ENCODE results near the gene TRIP10. TPM values are rescaled to one million over a fixed set of nuclear protein-coding genes. Genes with fewer than 3 reads are reported as not detected.

TRIP10 gene
- polyA plus RNA-seq, 1 donor (not counting 4 experiments of a cell fraction or from before 2014, with no cell fraction given) = 34.8 TPM

DNA sequence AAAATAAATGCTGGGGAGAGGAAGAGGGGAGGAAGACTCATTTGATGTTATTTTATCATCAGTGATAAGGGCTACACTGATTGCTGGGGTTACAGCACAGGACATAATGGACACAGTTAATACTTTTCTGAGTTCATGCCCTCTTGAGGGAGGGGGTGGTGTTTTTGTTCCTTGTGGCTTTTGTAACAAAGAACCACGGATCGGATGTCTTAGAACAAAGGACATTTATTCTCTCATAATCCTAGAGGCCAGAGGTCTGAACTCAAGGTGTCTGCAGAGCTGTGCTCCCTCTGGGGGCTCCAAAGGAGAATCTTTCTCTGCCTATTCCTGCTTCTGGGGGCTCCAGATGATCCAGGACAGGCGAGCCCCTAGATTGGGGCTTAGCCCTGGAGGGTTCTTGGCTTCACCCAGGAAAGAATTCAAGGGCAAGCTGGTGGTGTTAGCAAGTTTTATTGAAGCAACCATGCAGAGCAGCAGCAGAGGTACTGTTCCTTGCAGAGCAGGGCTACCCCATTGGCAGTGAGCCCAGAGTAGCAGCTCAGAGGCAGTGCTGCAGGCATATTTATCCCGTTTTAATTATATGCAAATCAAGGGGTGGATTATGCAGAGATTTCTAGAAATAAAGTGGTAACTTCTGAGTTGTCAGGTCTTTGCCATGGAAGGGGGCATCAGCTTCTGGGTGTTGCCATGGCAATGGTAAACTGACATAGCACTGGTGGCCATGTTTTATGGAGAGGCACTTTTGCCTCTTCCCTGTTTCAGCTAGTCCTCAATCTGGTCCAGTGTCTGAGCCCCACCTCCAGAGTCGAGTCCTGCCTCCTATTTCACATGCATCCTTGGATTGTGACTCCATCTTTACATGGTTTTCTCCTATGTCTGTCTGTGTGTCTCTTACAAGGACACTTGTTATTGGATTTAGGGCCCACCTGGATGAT is 51.0 kb downstream of the TRIP10 start:
- no peaks in the 10 kb centered on the region for H3K27me3 ChIP-seq (ENCODE audit: control insufficient read depth, extremely low read depth, insufficient read depth, low read length)
- dilution Hi-C loops (cut with MboI; ENCODE audit: extremely low pct_ligation_motif_present, low sequenced_read_pairs) = no loop called here

DNA sequence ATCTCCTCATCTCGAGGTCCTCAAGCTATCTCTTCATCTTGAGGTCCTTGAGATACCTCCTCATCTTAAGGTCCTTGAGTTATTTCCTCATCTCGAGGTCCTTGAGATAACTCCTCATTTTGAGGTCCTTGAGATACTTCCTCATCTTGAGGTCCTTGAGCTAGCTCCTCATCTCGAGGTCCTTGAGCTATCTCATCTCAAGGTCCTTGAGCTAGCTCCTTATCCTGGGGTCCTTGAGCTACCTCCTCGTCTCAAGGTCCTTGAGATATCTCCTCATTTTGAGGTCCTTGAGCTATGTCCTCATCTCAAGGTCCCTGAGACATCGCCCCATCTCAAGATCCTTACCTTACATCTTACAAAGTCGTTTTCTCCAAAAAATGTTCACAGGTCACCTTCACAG is 51.8 kb downstream of the TRIP10 start:
- H3K27me3 ChIP-seq (ENCODE audit: control insufficient read depth, extremely low read depth, insufficient read depth, low read length) = no peaks in the 10 kb centered on the region
- no peaks in the 10 kb centered on the region for H3K4me1 ChIP-seq (ENCODE audit: control insufficient read depth, extremely low read depth, insufficient read depth, low read length)
- no peak overlapping the region for H3K27ac ChIP-seq (ENCODE audit: control insufficient read depth, insufficient read depth, low read length)
- no peaks in the 10 kb centered on the region for H3K9me1 ChIP-seq (ENCODE audit: control insufficient read depth, extremely low read depth, insufficient read depth, low read length)
- no peak overlapping the region for H2AFZ ChIP-seq (ENCODE audit: control insufficient read depth, low read length)
- no peak for DNase-seq (ENCODE audit: low read depth, low spot score)
- no peaks in the 10 kb centered on the region for H4K20me1 ChIP-seq (ENCODE audit: control insufficient read depth, extremely low read depth, insufficient read depth, low read length)
- no peak overlapping the region for H3K9ac ChIP-seq (ENCODE audit: control insufficient read depth, extremely low read depth, insufficient read depth, low read length)
- no peak for TF ChIP-seq EZH2 (IDR thresholded peaks at IDR 0.05; ENCODE audit: low read length)
- TF ChIP-seq, protein P1, sequence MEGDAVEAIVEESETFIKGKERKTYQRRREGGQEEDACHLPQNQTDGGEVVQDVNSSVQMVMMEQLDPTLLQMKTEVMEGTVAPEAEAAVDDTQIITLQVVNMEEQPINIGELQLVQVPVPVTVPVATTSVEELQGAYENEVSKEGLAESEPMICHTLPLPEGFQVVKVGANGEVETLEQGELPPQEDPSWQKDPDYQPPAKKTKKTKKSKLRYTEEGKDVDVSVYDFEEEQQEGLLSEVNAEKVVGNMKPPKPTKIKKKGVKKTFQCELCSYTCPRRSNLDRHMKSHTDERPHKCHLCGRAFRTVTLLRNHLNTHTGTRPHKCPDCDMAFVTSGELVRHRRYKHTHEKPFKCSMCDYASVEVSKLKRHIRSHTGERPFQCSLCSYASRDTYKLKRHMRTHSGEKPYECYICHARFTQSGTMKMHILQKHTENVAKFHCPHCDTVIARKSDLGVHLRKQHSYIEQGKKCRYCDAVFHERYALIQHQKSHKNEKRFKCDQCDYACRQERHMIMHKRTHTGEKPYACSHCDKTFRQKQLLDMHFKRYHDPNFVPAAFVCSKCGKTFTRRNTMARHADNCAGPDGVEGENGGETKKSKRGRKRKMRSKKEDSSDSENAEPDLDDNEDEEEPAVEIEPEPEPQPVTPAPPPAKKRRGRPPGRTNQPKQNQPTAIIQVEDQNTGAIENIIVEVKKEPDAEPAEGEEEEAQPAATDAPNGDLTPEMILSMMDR (optimal IDR thresholded peaks at IDR 0.05 in 1 of 3, IDR thresholded peaks at IDR 0.05 in 1 of 3, conservative IDR thresholded peaks at IDR 0.05 in 1 of 3; ENCODE audit: extremely low read depth in 1 of 3, insufficient read depth in 2 of 3, low read length in 3 of 3) = no peak
- FAIRE-seq = no peak
- H3K9me3 ChIP-seq (ENCODE audit: control insufficient read depth, low read depth, low read length) = no peaks in the 10 kb centered on the region
- H3K79me2 ChIP-seq (ENCODE audit: control insufficient read depth, insufficient read depth, low read length) = no peaks in the 10 kb centered on the region
- H3K4me3 ChIP-seq (ENCODE audit: control insufficient read depth in 2 of 3, extremely low read depth in 1 of 3, insufficient read depth in 2 of 3, low read depth in 1 of 3, low read length in 3 of 3) = no peak overlapping the region
- no peaks in the 10 kb centered on the region for H3K36me3 ChIP-seq (ENCODE audit: control insufficient read depth in 2 of 2, extremely low read depth in 1 of 2, insufficient read depth in 2 of 2, low read length in 2 of 2)
- dilution Hi-C loops (cut with MboI; ENCODE audit: extremely low pct_ligation_motif_present, low sequenced_read_pairs) = no loop called here
- H3K4me2 ChIP-seq (ENCODE audit: control insufficient read depth, extremely low read depth, insufficient read depth, low read depth, low read length) = no peak overlapping the region

More for the DNA sequence above, 51.0 kb downstream of the TRIP10 start:
- Histone ChIP-seq H3K79me2 (ENCODE audit: control insufficient read depth, insufficient read depth, low read length) (no peaks in the 10 kb centered on the region), H3K4me1 (ENCODE audit: control insufficient read depth, extremely low read depth, insufficient read depth, low read length) (no peaks in the 10 kb centered on the region), H3K36me3 (ENCODE audit: control insufficient read depth in 2 of 2, extremely low read depth in 1 of 2, insufficient read depth in 2 of 2, low read length in 2 of 2) (no peaks in the 10 kb centered on the region), H3K9ac (ENCODE audit: control insufficient read depth, extremely low read depth, insufficient read depth, low read length) (no peak overlapping the region), H4K20me1 (ENCODE audit: control insufficient read depth, extremely low read depth, insufficient read depth, low read length) (no peaks in the 10 kb centered on the region), H3K27ac (ENCODE audit: control insufficient read depth, insufficient read depth, low read length) (no peak overlapping the region), H2AFZ (ENCODE audit: control insufficient read depth, low read length) (no peak overlapping the region), H3K4me2 (ENCODE audit: control insufficient read depth, extremely low read depth, insufficient read depth, low read depth, low read length) (no peak overlapping the region), H3K9me3 (ENCODE audit: control insufficient read depth, low read depth, low read length) (no peaks in the 10 kb centered on the region), H3K9me1 (ENCODE audit: control insufficient read depth, extremely low read depth, insufficient read depth, low read length) (no peaks in the 10 kb centered on the region), H3K4me3 (ENCODE audit: control insufficient read depth in 2 of 3, extremely low read depth in 1 of 3, insufficient read depth in 2 of 3, low read depth in 1 of 3, low read length in 3 of 3) (no peak overlapping the region)
- FAIRE-seq (no peak), DNase-seq (ENCODE audit: low read depth, low spot score) (no peak)
- no peak for TF ChIP-seq EZH2 (IDR thresholded peaks at IDR 0.05; ENCODE audit: low read length)
- TF ChIP-seq, protein P1 (optimal IDR thresholded peaks at IDR 0.05 in 1 of 3, IDR thresholded peaks at IDR 0.05 in 1 of 3, conservative IDR thresholded peaks at IDR 0.05 in 1 of 3; ENCODE audit: extremely low read depth in 1 of 3, insufficient read depth in 2 of 3, low read length in 3 of 3) = no peak
